DLD1 (cell line): Measurements from ENCODE around the gene MARK3.

Experiments
- in situ Hi-C: cut with HindIII; loops from 2 replicates; pipeline ENCODE4 v1.10.0; 2017; ENCODE audit warnings: low sequenced_read_pairs

The MARK3 gene

DNA sequence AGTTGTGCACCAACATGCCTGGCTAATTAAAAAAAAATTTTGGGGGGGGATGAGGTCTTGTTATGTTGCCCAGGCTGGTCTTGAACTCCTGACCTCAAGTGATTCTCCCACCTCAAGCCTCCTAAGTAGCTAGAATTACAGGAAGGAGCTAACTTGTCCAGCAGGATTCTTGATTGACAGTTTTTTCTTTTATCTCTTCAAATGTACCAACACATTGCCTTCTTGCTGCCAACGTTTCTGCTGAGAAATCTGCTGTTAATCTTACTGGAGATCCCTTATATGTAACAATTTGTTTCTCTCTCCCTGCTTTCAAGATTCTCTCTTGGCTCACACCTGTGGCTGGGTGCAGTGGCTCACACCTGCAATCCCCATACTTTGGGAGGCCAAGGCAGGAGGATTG, 22.4 kb upstream of the MARK3 start:
- in situ Hi-C loops = no loop called here

DNA sequence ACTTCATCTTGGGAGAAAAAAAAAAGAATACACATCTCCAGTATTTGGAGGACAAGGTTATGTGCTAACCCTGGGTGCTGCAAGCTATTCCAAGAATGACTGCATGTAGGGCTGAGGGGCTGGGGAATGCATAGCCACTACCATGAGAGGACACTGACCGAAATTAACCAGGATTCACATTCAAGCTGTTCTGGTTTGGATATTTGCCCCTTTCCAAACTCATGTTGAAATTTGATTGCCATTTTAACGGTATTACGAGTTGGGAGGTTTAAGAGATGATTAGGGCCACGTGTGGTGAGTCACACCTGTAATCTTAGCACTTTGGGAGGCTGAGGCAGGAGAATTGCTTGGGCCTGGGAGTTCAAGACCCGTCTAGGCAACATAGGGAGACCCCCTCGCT, 18.5 kb upstream of the MARK3 start:
- in situ Hi-C loops = no loop called here

DNA sequence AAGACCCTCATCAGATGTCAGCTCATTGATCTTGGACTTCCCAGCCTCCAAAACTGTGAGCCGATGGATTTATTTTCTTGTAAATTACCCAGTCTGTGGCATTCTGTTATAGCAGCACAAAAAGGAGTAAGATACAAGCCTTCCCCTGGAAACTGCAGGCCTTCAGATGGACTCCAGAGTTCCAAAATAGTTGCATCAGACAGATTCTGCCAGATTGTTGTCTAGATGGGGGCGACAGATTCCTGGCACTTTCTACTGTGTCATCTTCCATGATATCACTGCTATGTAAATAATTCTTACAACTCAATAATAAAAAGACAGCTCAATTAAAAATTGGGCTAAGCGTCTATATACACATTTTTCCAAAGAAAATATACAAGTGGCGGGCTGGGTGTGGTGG, 17.2 kb upstream of the MARK3 start:
- in situ Hi-C loops = no loop called here

DNA sequence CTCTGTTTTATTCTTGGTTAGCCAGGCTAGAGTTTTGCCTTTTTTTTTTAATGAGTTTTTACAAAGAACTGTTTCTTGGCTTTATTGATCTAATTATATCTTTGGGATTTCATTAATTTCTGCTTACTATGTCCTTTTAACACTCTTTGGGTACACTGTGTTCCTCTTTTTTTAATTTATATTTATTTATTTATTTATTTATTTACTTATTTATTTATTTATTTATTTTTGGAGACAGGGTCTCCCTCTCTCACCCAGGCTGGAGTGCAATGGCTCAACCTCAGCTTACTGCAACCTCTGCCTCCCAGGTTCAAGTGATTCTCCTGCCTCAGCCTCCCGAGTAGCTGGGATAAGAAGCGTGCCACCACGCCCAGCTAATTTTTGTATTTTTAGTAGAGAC, 15.1 kb upstream of the MARK3 start:
- in situ Hi-C loops = no loop called here

DNA sequence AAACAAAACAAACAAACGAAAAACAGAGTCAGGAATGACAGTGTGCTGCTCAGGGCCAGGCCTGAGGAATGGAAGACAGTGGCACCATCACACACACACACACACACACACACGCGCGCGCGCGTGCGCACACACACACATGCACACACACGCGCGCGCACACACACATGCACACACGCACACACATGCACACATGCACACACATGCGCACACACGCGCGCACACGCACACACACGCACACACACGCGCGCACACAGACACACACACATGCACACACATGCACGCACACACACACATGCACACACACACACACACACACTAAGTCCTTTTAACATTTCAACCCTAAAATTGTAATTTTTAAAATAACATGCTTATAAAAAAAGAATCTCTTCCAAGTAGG, 13.2 kb upstream of the MARK3 start:
- in situ Hi-C loops = no loop called here

DNA sequence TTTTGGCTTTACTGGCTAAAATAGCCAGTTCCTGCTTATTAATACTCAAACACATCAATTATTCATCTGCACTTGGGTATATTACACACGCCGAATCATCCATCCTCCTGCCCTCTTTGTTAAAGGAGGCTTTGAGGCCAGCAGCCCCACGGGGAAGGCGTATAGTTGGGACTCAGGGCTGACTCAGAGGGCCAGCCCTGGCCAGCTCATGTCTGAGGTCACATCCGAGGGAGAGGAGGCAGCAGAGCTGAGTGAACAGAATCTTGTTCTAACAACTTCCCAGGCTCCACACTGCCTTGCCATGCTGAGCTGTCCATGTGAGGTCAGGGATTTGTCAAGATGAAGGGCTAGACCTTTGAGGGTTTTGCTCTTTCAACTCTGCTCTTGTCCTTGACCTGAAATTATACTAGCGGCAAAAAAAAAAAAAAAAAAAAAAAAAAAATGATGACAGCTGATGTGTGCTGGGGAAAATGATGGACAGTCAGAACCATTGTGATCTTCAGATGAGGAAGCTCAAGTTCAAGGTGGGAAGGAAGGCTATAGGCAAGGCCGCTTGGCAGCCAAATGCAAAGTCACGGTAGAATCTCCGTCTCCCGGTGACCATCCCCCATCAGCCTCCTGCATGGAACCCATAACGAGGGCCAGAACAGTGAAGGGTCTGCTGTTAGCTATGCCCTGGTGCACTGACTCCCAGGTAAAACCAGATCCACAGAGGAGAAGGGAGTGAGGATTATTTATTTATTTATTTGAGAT, 12.5 kb upstream of the MARK3 start:
- in situ Hi-C loops = no loop called here

DNA sequence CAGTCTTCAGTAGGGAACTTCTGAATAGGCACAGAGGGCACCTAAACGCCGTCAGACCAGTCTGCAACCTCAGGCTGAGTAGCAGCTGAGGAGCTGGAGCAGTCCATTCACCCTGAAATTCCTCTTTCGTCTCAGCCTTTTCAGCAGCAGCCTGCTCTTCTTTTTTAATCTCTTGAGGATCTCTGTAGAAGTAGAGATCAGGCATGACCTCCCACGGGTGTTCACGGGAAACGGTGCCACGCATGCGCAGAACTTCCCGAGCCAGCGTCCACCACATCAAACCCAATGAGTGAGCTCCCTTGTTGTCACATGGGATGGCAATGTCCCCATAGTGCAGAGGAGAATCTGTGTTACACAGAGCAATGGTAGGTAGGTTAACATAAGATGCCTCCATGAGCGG, 11.1 kb upstream of the MARK3 start:
- in situ Hi-C loops = no loop called here

DNA sequence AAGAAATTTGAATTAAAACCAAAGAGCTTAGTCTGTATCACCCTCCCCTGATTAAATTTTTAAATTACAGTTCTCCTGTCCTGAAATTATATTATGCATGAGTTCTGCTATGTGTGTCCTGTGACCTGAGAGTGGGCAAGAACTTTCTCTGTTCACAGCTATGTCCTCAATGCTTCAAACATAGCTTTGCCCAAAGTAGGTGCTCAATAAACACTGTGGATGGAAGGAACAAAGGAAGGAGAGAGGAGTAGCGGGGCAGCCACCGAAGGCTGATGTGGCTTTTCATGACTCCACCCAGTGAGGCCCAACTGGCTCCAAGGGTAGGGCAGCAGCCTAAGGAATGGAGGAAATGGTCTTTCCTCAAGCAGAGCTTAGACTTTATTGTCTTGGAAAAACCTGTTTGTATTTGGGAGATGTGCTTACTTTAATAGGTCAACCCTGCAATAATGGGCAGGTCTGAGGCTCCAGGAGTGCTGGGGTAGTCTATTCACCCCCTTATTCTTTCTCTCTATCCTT, 7.6 kb upstream of the MARK3 start:
- in situ Hi-C loops = no loop called here

DNA sequence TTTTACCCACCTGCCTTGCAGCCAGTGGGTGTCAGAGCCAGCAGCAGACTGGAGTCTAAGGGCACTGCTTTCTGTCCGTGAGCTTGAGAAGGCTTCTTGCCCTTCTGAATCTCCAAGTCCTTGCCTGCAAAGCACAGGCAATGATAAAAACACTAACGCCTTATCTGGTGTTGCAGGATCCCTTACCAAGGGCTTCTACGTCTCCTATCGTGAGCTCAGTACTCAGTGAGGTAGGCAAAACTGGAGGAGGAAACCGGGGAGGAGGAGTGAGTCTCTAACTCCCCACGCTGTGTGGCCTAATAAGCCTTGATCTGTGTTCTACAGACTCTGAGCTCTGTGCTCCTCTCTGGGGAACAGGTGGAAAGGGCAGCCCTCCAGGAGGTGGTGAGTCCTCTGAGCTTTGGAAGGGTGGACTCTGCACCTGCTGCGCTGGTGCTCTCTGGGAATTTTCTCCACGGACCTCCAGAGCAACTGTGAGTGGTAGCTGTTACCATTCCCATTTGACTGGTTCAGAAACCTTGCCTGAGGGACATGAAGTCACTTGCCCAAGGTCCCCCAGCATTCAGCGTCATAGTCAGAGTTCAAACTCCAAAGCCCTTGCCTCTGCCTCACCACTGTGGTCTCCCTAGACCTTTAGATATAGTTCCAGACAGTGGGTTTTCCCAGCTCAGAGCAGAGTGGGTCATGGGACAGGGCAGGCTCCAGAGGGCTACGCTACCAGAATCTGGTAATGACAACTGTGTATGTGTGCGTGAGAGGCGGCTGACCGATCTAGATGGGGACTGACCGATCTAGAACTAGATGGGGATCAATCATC, 7.0 kb upstream of the MARK3 start:
- in situ Hi-C loops = no loop called here

DNA sequence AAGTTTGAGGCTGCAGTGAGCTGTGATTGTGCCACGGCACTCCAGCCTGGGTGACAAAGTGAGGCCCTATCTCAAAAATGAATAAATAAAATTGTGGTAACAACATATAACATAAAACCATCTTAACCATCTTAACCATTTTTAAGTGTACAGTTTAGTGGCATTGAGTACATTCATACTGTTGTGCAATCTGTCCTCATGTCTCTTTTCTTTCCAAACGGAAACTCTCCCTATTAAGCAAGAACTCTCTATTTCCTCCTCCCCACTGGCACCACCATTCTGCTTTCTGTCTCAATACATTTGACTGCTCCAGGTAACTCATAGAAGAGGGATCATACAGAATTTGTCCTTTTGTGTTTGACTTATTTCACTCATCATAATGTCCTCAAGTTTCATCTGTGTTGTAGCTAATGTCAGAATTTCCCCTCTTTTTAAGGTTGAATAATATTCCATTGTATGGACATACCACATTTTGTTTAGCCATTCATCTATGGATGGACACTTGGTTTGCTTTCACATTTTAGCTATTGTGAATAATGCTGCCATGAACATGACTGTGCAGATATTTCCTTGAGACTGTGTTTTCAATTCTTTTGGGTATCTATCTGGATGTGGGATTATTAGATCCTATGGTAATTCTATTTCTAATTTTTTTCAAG, 4.4 kb upstream of the MARK3 start:
- in situ Hi-C loops = no loop called here

DNA sequence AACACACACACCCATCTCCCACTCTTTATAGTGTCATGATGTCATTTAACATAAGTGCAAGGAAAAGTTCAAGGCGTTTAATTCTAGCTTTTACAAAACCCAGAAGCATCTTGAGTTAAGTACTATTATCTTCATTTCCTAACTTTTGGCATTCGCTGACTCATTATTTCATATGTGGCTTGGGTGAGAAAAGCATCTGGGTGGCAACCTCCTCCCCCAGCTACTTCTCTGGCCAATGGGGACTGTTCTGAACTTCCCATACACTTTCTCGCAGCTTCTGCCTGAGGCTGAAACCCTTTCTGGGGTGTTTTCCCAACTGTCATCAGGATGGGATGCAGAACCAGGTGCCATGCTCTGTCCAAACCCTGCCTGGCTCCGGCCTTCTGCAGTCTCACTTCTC, 2.8 kb upstream of the MARK3 start:
- in situ Hi-C loops = no loop called here

DNA sequence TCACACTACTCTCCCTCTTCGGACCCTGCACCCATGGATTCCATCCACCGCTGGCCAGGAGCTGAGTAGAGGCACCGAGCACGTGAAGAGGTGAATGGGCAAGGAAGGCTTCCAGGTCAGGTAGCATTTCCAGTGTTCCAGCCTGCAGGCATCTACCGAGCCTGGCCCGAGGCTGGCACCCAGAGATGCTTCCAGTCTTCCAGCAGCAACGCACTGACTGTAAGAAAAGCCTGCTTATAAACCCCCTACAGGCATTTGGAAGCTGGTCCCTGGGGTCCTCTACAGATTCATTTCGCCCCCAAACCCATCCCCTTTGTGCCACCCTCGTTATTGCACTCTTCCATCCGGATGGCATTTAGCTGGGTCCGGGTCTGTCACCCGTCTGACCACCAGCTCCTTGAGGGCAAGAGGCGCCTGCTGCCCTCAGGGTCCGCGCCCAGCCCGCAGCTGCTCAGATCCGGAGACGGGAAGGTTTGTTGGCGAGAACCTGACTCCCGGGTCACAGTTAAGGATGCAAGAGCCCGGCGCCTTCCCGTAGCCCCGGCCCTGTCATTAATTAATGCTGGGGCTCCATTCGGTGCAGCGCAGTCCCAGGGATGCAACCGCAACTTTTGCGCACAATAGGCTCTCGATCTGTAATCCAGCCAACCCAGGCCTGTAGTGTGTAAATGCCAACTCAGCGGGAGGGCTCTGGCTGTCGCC, 614 bp upstream of the MARK3 start:
- in situ Hi-C loops = no loop called here

DNA sequence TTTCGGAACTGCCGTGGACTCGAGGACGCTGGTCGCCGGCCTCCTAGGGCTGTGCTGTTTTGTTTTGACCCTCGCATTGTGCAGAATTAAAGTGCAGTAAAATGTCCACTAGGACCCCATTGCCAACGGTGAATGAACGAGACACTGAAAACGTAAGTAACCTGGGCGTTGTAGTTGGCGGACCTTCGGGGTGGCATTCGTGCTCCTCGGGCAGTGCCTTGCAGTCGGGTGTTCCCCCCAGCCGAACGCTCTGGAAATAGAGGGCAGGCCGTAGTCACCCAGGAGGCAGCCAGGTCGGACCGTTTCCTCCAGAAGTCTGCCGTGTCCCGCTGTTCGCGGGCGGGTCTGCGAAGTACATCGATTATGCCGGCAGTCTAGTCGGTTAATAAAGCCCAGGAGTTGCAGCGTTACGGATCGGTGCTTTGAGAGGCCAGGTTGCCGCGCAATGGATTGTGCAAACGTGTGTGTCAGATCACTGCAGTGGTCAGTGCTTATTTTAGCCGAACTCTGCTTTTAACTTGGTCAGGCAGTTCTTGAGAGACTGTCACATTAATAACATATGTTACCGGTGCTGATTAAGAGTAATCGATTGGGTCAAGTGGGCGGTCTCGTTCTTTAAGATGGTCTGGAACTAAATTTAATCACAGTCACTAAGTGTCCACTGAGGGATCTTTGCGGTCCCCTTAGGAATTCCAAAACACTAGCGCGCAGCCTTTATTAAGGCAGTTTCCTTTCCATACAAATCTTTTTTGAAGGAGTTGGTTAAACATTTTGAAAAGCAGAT, 906 bp downstream of the MARK3 start:
- in situ Hi-C loops = no loop called here

DNA sequence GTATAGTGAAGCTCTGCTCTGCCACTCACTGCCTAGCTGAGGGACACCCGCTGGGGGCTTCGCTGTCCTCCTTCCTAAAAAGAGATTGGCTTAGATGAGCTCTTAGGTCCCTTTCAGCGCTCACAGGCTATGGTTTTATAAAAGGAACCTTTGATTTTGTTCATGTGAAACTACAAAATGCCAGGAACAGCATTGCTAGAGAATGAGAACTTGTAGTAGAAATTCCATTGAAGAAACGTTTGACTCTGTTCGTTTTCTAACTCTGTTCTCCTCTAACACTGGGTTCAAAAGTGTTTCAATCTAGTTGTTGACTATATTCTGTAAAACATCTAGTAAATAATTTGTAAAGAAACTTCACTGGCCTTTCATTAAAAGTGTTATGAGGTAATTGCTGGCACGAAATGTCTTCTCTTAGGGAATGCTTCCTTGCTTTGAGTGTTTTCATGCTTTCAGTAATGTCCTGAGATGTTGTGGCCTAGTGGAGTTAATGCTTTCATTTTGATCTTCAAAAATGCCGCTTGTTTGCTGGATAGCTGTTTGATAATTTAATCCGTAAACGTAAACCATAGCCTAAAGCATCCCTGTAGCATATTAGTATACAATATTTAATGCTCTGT, 1.6 kb downstream of the MARK3 start:
- in situ Hi-C loops = no loop called here

DNA sequence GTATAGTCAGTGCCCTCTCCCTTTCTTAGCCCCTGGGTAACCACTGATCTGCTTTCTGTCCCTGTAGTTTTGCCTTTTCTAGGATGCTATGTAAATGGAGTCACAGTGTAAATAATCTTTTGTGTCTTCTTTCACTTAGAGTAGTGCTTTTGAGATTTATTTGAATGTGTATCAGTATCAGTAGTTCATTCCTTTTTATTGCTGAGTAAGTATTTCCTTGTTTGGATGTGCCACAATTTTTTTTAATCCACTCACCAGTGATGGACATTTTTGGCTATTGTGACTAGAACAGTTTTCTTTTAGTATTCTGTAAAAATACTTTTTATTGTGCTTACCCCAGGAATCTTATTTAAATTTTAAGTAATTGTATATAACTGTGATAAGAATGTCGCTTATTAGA, 3.4 kb downstream of the MARK3 start:
- in situ Hi-C loops = no loop called here

DNA sequence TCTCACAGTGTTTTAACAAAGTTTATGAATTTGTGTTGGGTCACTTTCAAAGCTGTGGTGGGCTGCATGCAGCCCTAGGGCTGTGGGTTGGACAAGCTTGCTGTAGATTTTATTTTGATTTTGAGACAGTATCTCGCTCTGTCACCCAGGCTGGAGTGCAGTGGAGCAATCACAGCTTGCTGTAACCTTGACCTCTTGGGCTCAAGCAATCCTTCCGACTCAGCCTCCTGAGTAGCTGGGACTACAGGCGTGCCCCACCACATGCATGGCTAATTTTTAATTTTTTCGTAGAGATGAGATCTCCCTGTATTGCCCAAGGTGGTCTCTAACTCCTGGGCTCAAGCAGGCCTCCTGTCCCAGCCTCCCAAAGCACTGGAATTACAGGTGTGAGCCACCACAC, 5.4 kb downstream of the MARK3 start:
- in situ Hi-C loops = loop anchor here (5.0 kb wide), 1 partner anchor 57 kb away; no protein-coding TSS in a partner anchor

DNA sequence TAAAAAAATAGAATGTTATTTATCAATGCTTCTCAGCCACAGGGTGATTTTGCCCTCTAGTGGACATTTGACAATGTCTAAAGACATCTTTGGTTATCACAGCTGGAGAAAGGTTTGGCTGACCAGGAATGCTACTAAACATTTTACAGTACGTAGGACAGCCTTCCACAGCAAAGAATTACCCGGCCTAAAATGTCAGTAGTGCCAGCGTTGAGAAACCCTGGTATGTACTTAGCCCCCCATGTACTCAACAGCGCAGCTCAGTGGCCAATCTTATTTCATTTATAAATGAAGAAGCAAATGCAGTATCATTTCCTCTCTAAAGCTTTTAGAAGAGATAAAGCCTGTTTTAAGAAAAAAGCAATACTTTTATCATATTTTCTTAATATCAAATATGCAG, 5.8 kb downstream of the MARK3 start:
- in situ Hi-C loops = loop anchor here (5.0 kb wide), 1 partner anchor 56 kb away; no protein-coding TSS in a partner anchor

DNA sequence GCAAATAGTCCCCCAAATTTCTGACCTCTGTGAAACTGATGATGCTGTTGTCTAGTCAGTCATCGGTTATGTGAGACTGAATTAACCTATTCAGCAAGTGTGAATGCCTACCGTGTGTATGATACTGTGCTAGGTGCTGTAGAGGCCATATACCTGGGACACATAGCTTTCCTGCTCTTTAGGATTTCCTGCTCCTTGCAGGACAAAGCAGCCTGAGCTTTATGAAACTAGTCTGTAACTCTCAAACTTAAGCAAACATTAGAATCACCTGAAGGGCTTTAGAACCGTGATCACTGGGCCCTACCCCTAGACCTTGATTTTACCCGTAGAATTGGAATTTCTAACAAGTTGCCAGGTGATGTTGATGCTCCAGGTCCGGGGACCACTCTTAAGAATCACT, 6.9 kb downstream of the MARK3 start:
- in situ Hi-C loops = loop anchor here (5.0 kb wide), 1 partner anchor 55 kb away; no protein-coding TSS in a partner anchor

DNA sequence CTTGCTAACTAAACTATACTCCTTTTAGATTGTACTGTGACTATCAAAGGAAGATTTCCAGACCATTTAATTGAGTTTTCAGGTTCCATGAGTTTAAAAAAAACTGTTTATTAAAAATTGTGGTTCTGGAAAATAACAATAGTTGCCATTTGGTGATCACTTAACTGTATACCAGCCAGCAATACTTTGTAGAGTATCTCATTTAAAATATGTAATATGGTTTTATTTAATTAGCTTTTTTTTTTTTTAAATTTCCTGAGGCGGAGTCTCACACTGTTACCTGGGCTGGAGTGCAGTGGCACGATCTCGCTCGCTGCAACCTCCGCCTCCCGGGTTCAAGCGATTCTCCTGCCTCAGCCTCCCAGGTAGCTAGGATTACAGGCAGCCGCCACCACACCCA, 7.4 kb downstream of the MARK3 start:
- in situ Hi-C loops = loop anchor here (5.0 kb wide), 1 partner anchor 55 kb away; no protein-coding TSS in a partner anchor

DNA sequence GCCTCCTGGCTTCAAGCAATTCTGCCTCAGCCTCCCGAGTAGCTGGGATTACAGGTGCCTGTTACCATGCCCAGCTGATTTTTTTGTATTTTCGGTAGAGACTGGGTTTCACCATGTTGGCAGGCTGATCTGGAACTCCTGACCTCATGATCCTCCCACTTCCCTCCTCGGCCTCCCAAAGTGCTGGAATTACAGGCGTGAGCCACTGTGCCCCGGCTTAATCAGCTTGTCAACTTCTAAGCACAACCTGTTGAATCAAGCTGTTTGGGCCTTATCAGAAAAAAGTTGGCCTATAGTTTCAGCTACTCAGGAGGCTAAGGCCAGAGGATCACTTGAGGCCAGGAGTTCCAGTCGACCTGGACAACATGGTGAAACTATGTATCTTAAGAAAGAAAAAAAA, 7.9 kb downstream of the MARK3 start:
- in situ Hi-C loops = loop anchor here (5.0 kb wide), 1 partner anchor 54 kb away; no protein-coding TSS in a partner anchor
